Sigmoid colon (tissue), 3 donors: Measurements from ENCODE around the gene TMEM37.

ENCODE experiments used
- CTCF ChIP-seq, 4 experiments: fragments of 450-650 bp in 3 of 4; fragments of 200-600 bp in 1 of 4; IDR thresholded peaks; one replicate each; pipeline ENCODE4 v1.5.1; 2016 to 2019; ENCODE audit warnings: antibody characterized with exemption in 4 of 4, mild to moderate bottlenecking in 3 of 4, moderate library complexity in 2 of 4
- POLR2A ChIP-seq, 2 donors: fragments of 450-650 bp; IDR thresholded peaks; one replicate each; pipeline ENCODE4 v1.6.1; 2016; ENCODE audit warnings: antibody characterized with exemption in 2 of 2, mild to moderate bottlenecking in 2 of 2, moderate library complexity in 2 of 2

- TF ChIP-seq CTCF (IDR thresholded peaks at IDR 0.05) (no peak), POLR2A (IDR thresholded peaks at IDR 0.05) (no peak)
These were observed 41.1 kb downstream of the TMEM37 start for GRCh38 chr2:119472749-119473148.
